ENCODE data around the gene CLCN5. TPM values are rescaled to one million over a fixed set of nuclear protein-coding genes. Genes with fewer than 3 reads are reported as not detected.

The CLCN5 gene
- total and polyA plus RNA-seq, 2 of the 13 experiments (the other 11 are each of a cell fraction or from before 2014, with no cell fraction given): 7.8 to 27.3 TPM

GRCh38 chrX:50108264-50108663, 185.9 kb downstream of the CLCN5 start (continued):
- TF ChIP-seq ZNF281 (CRISPR knock-in tag; IDR thresholded peaks at IDR 0.05; ENCODE audit: borderline replicate concordance) (no peak), ZNF746 (CRISPR knock-in tag; IDR thresholded peaks at IDR 0.05) (no peak), ZNF263 (CRISPR knock-in tag; IDR thresholded peaks at IDR 0.05) (no peak), ZNF615 (CRISPR knock-in tag; IDR thresholded peaks at IDR 0.05; ENCODE audit: borderline replicate concordance) (no peak), CEBPZ (IDR thresholded peaks at IDR 0.05; ENCODE audit: low read length) (no peak), PHF20 (CRISPR knock-in tag; IDR thresholded peaks at IDR 0.05) (no peak), HCFC1 (IDR thresholded peaks at IDR 0.05; ENCODE audit: low read depth, low read length) (no peak), JUN (CRISPR knock-in tag; IDR thresholded peaks at IDR 0.05) (no peak), ZNF557 (CRISPR knock-in tag; IDR thresholded peaks at IDR 0.05) (no peak), ZBTB33 (CRISPR knock-in tag; IDR thresholded peaks at IDR 0.05) (no peak), RFX1 (IDR thresholded peaks at IDR 0.05) (no peak), ZNF468 (CRISPR knock-in tag; IDR thresholded peaks at IDR 0.05) (no peak), ELF4 (CRISPR knock-in tag; IDR thresholded peaks at IDR 0.05; ENCODE audit: borderline replicate concordance) (no peak), DR1 (CRISPR knock-in tag; IDR thresholded peaks at IDR 0.05) (no peak), HIC2 (CRISPR knock-in tag; IDR thresholded peaks at IDR 0.05; ENCODE audit: low read depth) (no peak), CREM (IDR thresholded peaks at IDR 0.05) (peak; percentile 57; the same call in 1 of the 2 replicates), CREM (CRISPR knock-in tag; IDR thresholded peaks at IDR 0.05) (no peak), HNRNPK (IDR thresholded peaks at IDR 0.05; ENCODE audit: low read depth, low read length, poor library complexity, severe bottlenecking) (no peak), NCOA2 (CRISPR knock-in tag; IDR thresholded peaks at IDR 0.05) (peak; percentile 61; the same call in 1 of the 2 replicates), SOX6 (IDR thresholded peaks at IDR 0.05) (no peak), SOX6 (CRISPR knock-in tag; IDR thresholded peaks at IDR 0.05) (peak; percentile 86), ZNF329 (CRISPR knock-in tag; IDR thresholded peaks at IDR 0.05; ENCODE audit: low read depth) (no peak), HOXA7 (CRISPR knock-in tag; IDR thresholded peaks at IDR 0.05) (no peak), PLRG1 (conservative IDR thresholded peaks at IDR 0.05) (no peak)
